ENCODE results near the gene SBF2. TPM values are rescaled to one million over a fixed set of nuclear protein-coding genes. Genes with fewer than 3 reads are reported as not detected.

Gene SBF2
- total RNA-seq, 1 experiment from 2014 or later, result 23.1 TPM

Small RNA genes lying within 50 kb of the gene (small RNA-seq; reads per million reads assigned to genes)
- gene AC080023.2 (not detected), gene RNU7-28P (not detected)

Other genes starting within 250 kb of the SBF2 start
- gene ADM, start 10.9 kb upstream of the SBF2 start, total RNA-seq (2014; rRNA removed; shearing (Covaris generic)), result not detected in 2 replicates
- 4.5 and 6.8 TPM in 2 replicates for gene AMPD3, start 161.0 kb upstream of the SBF2 start, total RNA-seq (2014; rRNA removed; shearing (Covaris generic))
- gene RNF141, start 247.0 kb upstream of the SBF2 start, total RNA-seq (2014; rRNA removed; shearing (Covaris generic)), result 8.6 and 11.0 TPM in 2 replicates

Data from HT1080 (cell line).